HG02840 (cell line): ENCODE measurements around the gene CC2D2A.
A peak's percentile ranks its signal among the peaks of the same experiment; 100 is the strongest.

Experiments
- ATAC-seq: cut with Tn5 transposase; IDR thresholded peaks from one replicate; pipeline ENCODE4 v1.9.1; 2021; ENCODE audit warnings: mild to moderate bottlenecking, moderate library complexity, moderate number of reproducible peaks; ENCODE audit not compliant: unreplicated experiment, low FRiP score

The CC2D2A gene

GRCh38 chr4:15469402-15470127 lies at the start of gene CC2D2A:
Gene CC2D2A, plus strand, starts transcription at chr4:15469882. Its CDS starts 6,051 bp downstream, at chr4:15475933.
- no peak for ATAC-seq

GRCh38 chr4:15420642-15421041 lies 49.0 kb upstream of the CC2D2A start:
- no peak for ATAC-seq

- no peak for ATAC-seq
These were observed 46.4 kb upstream of the CC2D2A start for GRCh38 chr4:15423285-15423711.

GRCh38 chr4:15425520-15425919 lies 44.2 kb upstream of the CC2D2A start:
- ATAC-seq, result no peak

- ATAC-seq, result no peak
These were observed 42.5 kb upstream of the CC2D2A start for GRCh38 chr4:15427161-15427560.

- no peak for ATAC-seq
These were observed 42.0 kb upstream of the CC2D2A start, which contains the start of gene C1QTNF7 for GRCh38 chr4:15427701-15428100. Gene C1QTNF7, plus strand, starts transcription at chr4:15428033. Its CDS starts 7,711 bp downstream, at chr4:15435744.

GRCh38 chr4:15428611-15429010 lies 41.1 kb upstream of the CC2D2A start:
- no peak for ATAC-seq

GRCh38 chr4:15434091-15434490 lies 35.6 kb upstream of the CC2D2A start:
- no peak for ATAC-seq

GRCh38 chr4:15434676-15435075 lies 35.0 kb upstream of the CC2D2A start:
- no peak for ATAC-seq

GRCh38 chr4:15436513-15436912 lies 33.2 kb upstream of the CC2D2A start:
- no peak for ATAC-seq

GRCh38 chr4:15438939-15439524 lies 30.6 kb upstream of the CC2D2A start:
- ATAC-seq, result no peak

GRCh38 chr4:15443371-15444160 lies 26.1 kb upstream of the CC2D2A start:
- ATAC-seq, result no peak

GRCh38 chr4:15444276-15444675 lies 25.4 kb upstream of the CC2D2A start:
- no peak for ATAC-seq

GRCh38 chr4:15444879-15445547 lies 24.7 kb upstream of the CC2D2A start:
- no peak for ATAC-seq

- no peak for ATAC-seq
These were observed 18.4 kb upstream of the CC2D2A start for GRCh38 chr4:15451181-15451865.

GRCh38 chr4:15451866-15452765 lies 17.6 kb upstream of the CC2D2A start:
- no peak for ATAC-seq

GRCh38 chr4:15455290-15455689 lies 14.4 kb upstream of the CC2D2A start:
- ATAC-seq, result no peak

GRCh38 chr4:15457406-15458201 lies 12.1 kb upstream of the CC2D2A start:
- ATAC-seq, result peak; percentile 87
